ENCODE results near the gene AATK. TPM values are rescaled to one million over a fixed set of nuclear protein-coding genes. Genes with fewer than 3 reads are reported as not detected.
A peak's percentile ranks its signal among the peaks of the same experiment; 100 is the strongest.

Gene AATK
- total RNA-seq, 1 donor from 2014 or later: 10.1 TPM

DNA sequence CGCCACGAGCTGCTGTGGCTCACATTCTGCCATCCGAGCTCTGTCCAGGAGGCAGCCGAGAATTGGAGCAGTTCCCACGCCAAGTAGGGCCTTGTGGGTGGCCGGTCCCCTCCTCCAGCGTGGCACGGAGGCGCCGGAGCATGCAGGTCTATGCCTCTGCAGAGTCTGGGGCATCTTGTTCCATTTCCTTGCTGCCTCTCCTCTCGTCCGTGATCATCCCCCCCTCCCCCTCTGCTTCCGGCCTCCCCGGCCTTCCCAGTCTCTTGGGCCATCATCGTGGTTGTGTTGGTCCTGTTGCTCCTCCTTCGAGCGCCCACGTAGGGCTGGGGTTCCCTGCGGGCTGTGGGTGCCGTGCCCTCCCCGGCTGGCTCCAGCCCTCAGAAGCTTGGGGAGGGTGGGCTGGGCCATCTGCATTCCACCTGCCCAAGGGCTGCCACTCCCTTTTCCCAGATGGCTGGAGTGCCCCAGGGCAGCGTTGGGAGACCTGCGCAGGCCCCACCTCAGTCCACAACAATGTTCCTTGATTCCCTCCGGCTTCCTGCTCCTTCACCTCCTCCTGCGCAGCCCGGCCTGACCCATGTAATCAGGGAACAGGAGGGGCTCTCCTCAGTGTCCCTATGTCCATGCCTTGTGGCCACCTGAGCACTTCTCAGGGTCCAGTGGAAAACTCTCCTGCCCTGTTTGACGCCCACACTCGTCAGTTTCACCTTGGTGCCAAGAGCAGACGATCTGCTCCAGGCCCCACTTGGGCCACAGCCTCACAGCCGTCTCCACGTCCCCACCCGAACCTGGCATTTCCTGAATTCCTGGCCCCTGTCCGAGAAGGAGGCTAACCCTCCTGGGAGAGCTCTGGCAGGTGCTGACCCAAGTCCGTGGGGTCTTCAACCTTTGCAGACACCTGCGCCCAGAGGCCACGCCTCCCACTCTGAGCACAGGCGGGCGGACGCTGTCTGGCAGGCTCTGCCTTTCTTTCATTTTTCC lies 94.0 kb downstream of the AATK start:
- no peak for DNase-seq

DNA sequence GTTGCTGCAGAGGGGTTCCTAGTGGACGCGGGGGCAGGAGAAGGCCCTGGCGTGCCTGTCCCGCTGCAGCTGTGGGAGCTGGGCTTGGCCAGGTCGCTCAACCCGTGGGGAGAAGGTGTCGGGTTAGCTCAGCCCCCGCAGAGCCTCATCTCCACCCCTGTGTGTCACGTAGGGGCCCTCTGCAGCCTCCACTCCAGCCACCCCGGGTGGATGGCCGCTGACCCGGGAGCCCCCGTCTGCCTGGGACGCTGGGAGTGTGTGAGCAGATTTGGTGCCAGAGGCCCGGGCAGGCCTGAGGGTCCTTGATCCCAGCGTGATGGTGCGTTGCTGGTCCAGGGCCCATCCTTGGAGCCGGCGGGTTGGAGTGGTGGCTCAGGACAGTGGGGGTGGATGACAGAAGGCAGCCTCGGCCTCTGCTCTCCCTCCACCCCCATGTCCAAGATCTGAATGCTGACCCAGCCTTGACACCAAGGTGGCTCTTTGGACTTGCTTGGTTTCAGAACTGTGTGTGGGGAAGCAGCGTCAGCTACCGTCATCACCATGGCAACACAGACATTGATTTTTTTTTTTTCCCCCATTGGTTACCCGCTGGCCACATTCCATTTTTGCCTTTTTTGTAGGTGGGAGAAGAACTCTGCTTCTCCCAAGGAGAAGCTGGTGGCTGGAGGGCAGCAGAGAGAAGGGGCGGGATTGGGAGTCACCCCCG lies 95.3 kb downstream of the AATK start:
- no peak for DNase-seq

DNA sequence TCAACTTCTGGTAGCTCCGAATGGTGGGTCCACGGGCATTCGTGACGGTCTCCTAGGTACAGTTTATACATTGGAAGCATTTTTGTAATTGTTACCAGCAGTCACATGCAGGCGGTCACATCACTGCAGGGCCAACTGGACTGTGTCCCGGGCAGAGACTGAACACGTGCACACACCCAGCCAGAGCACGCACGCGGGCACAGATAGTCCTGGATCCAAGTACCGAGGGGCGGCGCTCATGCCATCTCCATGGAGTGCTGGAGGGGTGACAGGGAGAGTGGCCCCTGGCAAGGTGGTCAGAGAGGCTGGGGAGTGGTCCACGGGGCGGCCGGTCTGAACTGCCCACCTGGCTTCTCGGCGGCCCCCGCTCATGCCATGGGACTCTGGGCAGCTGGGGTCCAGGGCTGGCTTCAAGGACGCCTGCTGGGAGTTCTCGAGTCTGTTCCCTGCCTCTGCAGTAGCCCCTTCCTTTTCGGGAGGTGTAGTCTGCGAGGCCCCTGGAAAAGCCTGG lies 96.8 kb downstream of the AATK start:
- no peak for DNase-seq

DNA sequence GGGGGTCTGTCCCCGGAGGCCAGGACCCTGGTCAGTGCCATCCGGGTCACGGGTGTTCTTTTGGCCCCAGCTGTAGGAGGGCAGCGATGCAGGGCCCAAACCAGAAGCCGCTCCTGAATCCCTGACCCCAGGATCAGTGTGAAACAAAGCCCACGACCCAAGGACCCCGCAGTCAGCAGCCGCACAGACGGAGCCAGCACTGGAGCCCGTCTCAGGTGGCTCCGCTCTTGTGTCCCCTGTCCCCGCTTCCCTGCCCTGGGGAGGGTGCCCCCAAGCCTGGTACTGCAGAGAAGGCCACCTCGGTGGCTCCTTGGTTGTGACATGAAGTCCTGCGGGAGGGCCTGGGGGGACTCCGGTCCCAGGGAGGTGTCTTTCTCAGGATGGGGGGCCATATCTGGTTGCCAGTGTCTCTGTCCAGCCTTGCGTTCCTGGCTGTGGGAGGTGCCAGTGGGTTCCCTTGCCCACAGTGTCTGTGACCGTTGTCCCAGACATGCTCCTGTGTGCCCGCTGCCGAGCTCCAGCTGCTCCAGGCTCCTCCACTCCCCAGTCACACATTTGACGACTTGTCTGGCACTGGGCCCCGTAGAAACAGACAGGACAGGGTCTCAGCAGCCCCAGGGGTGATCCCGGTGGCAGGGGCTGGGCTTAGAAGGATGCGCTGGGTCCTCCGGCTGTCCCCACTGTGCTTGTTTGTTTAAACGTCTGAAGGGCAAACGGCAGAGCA lies 97.4 kb downstream of the AATK start:
- no peak for DNase-seq

DNA sequence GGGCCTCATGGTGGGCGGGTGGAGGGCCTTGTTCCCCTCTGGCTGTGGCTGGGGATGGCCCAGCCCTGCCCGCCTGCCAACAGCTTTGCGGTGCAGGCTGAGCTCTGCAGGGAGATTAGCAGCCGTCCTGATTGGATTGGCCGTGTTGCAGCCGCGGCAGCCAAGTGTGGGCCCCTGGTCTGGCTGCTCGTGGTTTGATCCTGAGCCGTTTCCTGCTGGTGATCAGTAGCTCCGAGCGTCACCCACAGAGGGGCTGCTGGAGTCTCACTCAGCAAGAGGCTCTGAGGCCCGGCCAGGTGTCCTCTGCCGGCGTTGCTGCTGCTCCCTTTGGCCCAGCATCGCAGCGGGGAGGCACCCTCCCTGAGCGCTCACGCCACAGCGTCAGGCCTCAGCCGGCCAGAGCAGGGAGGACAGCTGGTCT lies 98.6 kb downstream of the AATK start:
- no peak for DNase-seq

Small RNA genes within 50 kb of the gene (small RNA-seq; reads per million reads assigned to genes)
- gene MIR1250 (not detected), gene MIR3065 (31.2 reads per million, percentile 94 among the genes with 10 or more reads in this experiment), gene MIR657 (not detected)

Other genes starting within 250 kb of the AATK start
- gene CHMP6, start 174.4 kb downstream of the AATK start, total RNA-seq: 11.7 TPM
- gene BAIAP2, start 131.1 kb downstream of the AATK start, total RNA-seq: 26.2 TPM
- gene PVALEF, start 714 bp downstream of the AATK start, total RNA-seq: not detected
- gene CEP131, start 56.7 kb upstream of the AATK start, total RNA-seq: 10.5 TPM
- 8.1 TPM for gene TEPSIN, start 72.8 kb upstream of the AATK start, total RNA-seq
- gene NDUFAF8, start 73.1 kb upstream of the AATK start, total RNA-seq: 7.8 TPM
- 12.3 TPM for gene SLC38A10, start 129.1 kb upstream of the AATK start, total RNA-seq
- 7.6 TPM for gene BAHCC1, start 229.2 kb upstream of the AATK start, total RNA-seq